K562 (cell line): Measurements from ENCODE around the gene DDAH2. TPM values are rescaled to one million over a fixed set of nuclear protein-coding genes. Genes with fewer than 3 reads are reported as not detected.
A peak's percentile ranks its signal among the peaks of the same experiment; 100 is the strongest.

Experiments used
- ADNP ChIP-seq: fragments of 200-800 bp; sonication (Bioruptor generic); IDR thresholded peaks from 2 replicates; pipeline ENCODE4 v1.6.1; 2016; ENCODE audit warnings: missing genetic modification characterization, missing compliant biosample characterization
- BDP1 ChIP-seq: IDR thresholded peaks from 3 replicates; pipeline ENCODE4 v1.6.1; 2011; ENCODE audit not compliant: insufficient read length, insufficient read depth
- CBFA2T2 ChIP-seq: fragments of 450-650 bp; conservative IDR thresholded peaks from 2 replicates; pipeline ENCODE4 v1.6.1; 2017; ENCODE audit warnings: mild to moderate bottlenecking
- CBX5 ChIP-seq: IDR thresholded peaks from 2 replicates; pipeline ENCODE4 v1.6.1; 2014; ENCODE audit warnings: low read depth, borderline replicate concordance
- CTBP1 ChIP-seq: fragments of 450-650 bp; IDR thresholded peaks from 2 replicates; pipeline ENCODE4 v1.6.1; 2016; ENCODE audit warnings: borderline replicate concordance
- FOXP1 ChIP-seq: sonication (generic); formaldehyde crosslinking; IDR thresholded peaks from 2 replicates; pipeline ENCODE4 v1.8.0; 2022; ENCODE audit warnings: mild to moderate bottlenecking, missing genetic modification reagents
- ID3 ChIP-seq, 2 experiments: fragments of 250-450 bp in 1 of 2; fragments of 450-650 bp in 1 of 2; sonication (Bioruptor Pico) in 1 of 2; IDR thresholded peaks; 2 replicates each; pipeline versions ENCODE4 v1.6.1 to v1.8.0; 2016 to 2021; ENCODE audit warnings: mild to moderate bottlenecking in 2 of 2, moderate library complexity in 2 of 2, missing compliant biosample characterization in 1 of 2, missing genetic modification characterization in 1 of 2
- MYC ChIP-seq, 2 experiments: fragments of 250-450 bp in 1 of 2; sonication (Bioruptor Pico) in 1 of 2; IDR thresholded peaks; 2 replicates each; pipeline versions ENCODE4 v1.5.1 to v1.6.1; 2012 to 2021; ENCODE audit warnings: low read depth in 2 of 2, borderline replicate concordance in 1 of 2, improper control_type of control experiment in 1 of 2, low read length in 1 of 2, mild to moderate bottlenecking in 1 of 2, moderate library complexity in 1 of 2
- NONO ChIP-seq, 2 experiments: fragments of 200-400 bp in 1 of 2; fragments of 450-650 bp in 1 of 2; formaldehyde crosslinking in 1 of 2; IDR thresholded peaks; 2 replicates each; pipeline ENCODE4 v1.6.1; 2017; ENCODE audit warnings: low read depth in 2 of 2, mild to moderate bottlenecking in 2 of 2, moderate library complexity in 2 of 2, low read length in 1 of 2
- PTRF ChIP-seq: fragments of 450-650 bp; IDR thresholded peaks from 2 replicates; pipeline ENCODE4 v1.6.1; 2016; ENCODE audit warnings: mild to moderate bottlenecking, missing genetic modification characterization, missing compliant biosample characterization
- RFX7 ChIP-seq: fragments of 250-450 bp; sonication (Bioruptor Pico); IDR thresholded peaks from 2 replicates; pipeline ENCODE4 v1.5.1; 2021; ENCODE audit warnings: mild to moderate bottlenecking
- SMARCB1 ChIP-seq: IDR thresholded peaks from 2 replicates; pipeline ENCODE4 v1.6.1; 2011; ENCODE audit warnings: improper control_type of control experiment, low read depth; ENCODE audit not compliant: insufficient read length
- WHSC1 ChIP-seq: IDR thresholded peaks from one replicate; pipeline ENCODE4 v1.6.1; 2012; ENCODE audit warnings: low read length, control low read depth, inconsistent platforms
- ZFP30 ChIP-seq: fragments of 250-450 bp; sonication (Bioruptor Pico); IDR thresholded peaks from 2 replicates; pipeline ENCODE4 v1.8.0; 2022; ENCODE audit warnings: moderate library complexity, mild to moderate bottlenecking, inconsistent platforms, borderline replicate concordance
- ZNF124 ChIP-seq: sonication (generic); formaldehyde crosslinking; IDR thresholded peaks from 2 replicates; pipeline ENCODE4 v1.8.1; 2022; ENCODE audit warnings: missing genetic modification reagents
- ZNF589 ChIP-seq: fragments of 200-800 bp; sonication (Bioruptor generic); IDR thresholded peaks from 2 replicates; pipeline ENCODE4 v1.6.1; 2016; ENCODE audit warnings: low read depth, missing genetic modification characterization, missing compliant biosample characterization
- ZNF778 ChIP-seq: fragments of 450-650 bp; formaldehyde crosslinking; IDR thresholded peaks from 2 replicates; pipeline ENCODE4 v1.4.0; 2020; ENCODE audit warnings: mild to moderate bottlenecking, moderate library complexity
- ZNF780A ChIP-seq: fragments of 250-450 bp; sonication (Bioruptor Pico); IDR thresholded peaks from 2 replicates; pipeline ENCODE4 v1.5.0; 2021; ENCODE audit warnings: mild to moderate bottlenecking
- polyA plus RNA-seq, 8 experiments: library from polyadenylated mRNA; depleted of rRNA in 4 of 8; stranded (reverse) in 5 of 8; unstranded in 3 of 8; fragments of >200 nt; fragmentation: Nextera tagmentation in 2 of 8; fragmentation: Illumina TruSeq in 1 of 8; extraction: Ambion mirVana in 2 of 8; extraction: Trizol in 1 of 8; gene quantifications; 2 replicates each; pipeline versions ENCODE4 v1.2.1 to v1.2.3, GENCODE V29; 2011 to 2014; ENCODE audit warnings: inconsistent platforms in 1 of 8, missing spikeins in 1 of 8
- total RNA-seq, 7 experiments: library from RNA; depleted of rRNA in 6 of 7; stranded (reverse); fragments of >200 nt in 6 of 7; fragmentation: Illumina TruSeq in 2 of 7; extraction: Trizol in 2 of 7; gene quantifications; 2 replicates each; pipeline versions ENCODE4 v1.2.1 to v1.2.3, GENCODE V29; 2011 to 2021; ENCODE audit warnings: low replicate concordance in 1 of 7
- TF ChIP-seq, protein P1 (sequence below): IDR thresholded peaks from 3 replicates; pipeline ENCODE4 v1.6.1; 2011; ENCODE audit warnings: borderline replicate concordance, mild to moderate bottlenecking, moderate library complexity; ENCODE audit not compliant: insufficient read length; ENCODE audit errors: extremely low read depth
- TF ChIP-seq, protein P2 (sequence below): sonication (generic); formaldehyde crosslinking; IDR thresholded peaks from 2 replicates; pipeline ENCODE4 v1.8.0; 2023; ENCODE audit warnings: mild to moderate bottlenecking, missing genetic modification reagents

The DDAH2 gene
- total and polyA plus RNA-seq, 9 of the 15 experiments (the other 6 are each of a cell fraction or from before 2014, with no cell fraction given), result 1.8 to 45.4 (median 21.4) TPM

- TF ChIP-seq, protein P1, sequence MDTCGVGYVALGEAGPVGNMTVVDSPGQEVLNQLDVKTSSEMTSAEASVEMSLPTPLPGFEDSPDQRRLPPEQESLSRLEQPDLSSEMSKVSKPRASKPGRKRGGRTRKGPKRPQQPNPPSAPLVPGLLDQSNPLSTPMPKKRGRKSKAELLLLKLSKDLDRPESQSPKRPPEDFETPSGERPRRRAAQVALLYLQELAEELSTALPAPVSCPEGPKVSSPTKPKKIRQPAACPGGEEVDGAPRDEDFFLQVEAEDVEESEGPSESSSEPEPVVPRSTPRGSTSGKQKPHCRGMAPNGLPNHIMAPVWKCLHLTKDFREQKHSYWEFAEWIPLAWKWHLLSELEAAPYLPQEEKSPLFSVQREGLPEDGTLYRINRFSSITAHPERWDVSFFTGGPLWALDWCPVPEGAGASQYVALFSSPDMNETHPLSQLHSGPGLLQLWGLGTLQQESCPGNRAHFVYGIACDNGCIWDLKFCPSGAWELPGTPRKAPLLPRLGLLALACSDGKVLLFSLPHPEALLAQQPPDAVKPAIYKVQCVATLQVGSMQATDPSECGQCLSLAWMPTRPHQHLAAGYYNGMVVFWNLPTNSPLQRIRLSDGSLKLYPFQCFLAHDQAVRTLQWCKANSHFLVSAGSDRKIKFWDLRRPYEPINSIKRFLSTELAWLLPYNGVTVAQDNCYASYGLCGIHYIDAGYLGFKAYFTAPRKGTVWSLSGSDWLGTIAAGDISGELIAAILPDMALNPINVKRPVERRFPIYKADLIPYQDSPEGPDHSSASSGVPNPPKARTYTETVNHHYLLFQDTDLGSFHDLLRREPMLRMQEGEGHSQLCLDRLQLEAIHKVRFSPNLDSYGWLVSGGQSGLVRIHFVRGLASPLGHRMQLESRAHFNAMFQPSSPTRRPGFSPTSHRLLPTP, result no peak
- TF ChIP-seq ZNF778 (CRISPR knock-in tag), result no peak
- no peak for TF ChIP-seq MYC (IDR thresholded peaks at IDR 0.05; ENCODE audit: low read depth, low read length)
- peak; percentile 66; the same call in 1 of the 2 replicates for TF ChIP-seq MYC (CRISPR knock-in tag; IDR thresholded peaks at IDR 0.05; ENCODE audit: borderline replicate concordance, low read depth)
- TF ChIP-seq ID3 (CRISPR knock-in tag; IDR thresholded peaks at IDR 0.05), result no peak
- TF ChIP-seq ID3 (tag; IDR thresholded peaks at IDR 0.05), result peak; percentile 51; the same call in 1 of the 2 replicates
- TF ChIP-seq FOXP1 (CRISPR knock-in tag), result no peak
- TF ChIP-seq, protein P2, sequence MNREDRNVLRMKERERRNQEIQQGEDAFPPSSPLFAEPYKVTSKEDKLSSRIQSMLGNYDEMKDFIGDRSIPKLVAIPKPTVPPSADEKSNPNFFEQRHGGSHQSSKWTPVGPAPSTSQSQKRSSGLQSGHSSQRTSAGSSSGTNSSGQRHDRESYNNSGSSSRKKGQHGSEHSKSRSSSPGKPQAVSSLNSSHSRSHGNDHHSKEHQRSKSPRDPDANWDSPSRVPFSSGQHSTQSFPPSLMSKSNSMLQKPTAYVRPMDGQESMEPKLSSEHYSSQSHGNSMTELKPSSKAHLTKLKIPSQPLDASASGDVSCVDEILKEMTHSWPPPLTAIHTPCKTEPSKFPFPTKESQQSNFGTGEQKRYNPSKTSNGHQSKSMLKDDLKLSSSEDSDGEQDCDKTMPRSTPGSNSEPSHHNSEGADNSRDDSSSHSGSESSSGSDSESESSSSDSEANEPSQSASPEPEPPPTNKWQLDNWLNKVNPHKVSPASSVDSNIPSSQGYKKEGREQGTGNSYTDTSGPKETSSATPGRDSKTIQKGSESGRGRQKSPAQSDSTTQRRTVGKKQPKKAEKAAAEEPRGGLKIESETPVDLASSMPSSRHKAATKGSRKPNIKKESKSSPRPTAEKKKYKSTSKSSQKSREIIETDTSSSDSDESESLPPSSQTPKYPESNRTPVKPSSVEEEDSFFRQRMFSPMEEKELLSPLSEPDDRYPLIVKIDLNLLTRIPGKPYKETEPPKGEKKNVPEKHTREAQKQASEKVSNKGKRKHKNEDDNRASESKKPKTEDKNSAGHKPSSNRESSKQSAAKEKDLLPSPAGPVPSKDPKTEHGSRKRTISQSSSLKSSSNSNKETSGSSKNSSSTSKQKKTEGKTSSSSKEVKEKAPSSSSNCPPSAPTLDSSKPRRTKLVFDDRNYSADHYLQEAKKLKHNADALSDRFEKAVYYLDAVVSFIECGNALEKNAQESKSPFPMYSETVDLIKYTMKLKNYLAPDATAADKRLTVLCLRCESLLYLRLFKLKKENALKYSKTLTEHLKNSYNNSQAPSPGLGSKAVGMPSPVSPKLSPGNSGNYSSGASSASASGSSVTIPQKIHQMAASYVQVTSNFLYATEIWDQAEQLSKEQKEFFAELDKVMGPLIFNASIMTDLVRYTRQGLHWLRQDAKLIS (CRISPR knock-in tag), result no peak
- no peak for TF ChIP-seq CBX5
- TF ChIP-seq ZNF780A (CRISPR knock-in tag), result no peak
- TF ChIP-seq ZNF124, result no peak
- no peak for TF ChIP-seq ZNF589 (CRISPR knock-in tag)
- no peak for TF ChIP-seq CBFA2T2
- TF ChIP-seq CTBP1, result peak; percentile 63; the same call in 1 of the 2 replicates
- TF ChIP-seq WHSC1, result peak; percentile 12
- TF ChIP-seq BDP1, result no peak
- TF ChIP-seq NONO (IDR thresholded peaks at IDR 0.05; ENCODE audit: low read depth in 2 of 2, low read length in 1 of 2), result no peak
- no peak for TF ChIP-seq ADNP (tag)
- no peak for TF ChIP-seq RFX7 (CRISPR knock-in tag)
- TF ChIP-seq ZFP30 (CRISPR knock-in tag), result no peak
- TF ChIP-seq SMARCB1, result no peak
- no peak for TF ChIP-seq PTRF (tag)
Observed at GRCh38 chr6:31727034-31727716, 1.9 kb downstream of the DDAH2 start (continued).
